ENCODE data around the gene UBL5.

- TF ChIP-seq, protein P1, sequence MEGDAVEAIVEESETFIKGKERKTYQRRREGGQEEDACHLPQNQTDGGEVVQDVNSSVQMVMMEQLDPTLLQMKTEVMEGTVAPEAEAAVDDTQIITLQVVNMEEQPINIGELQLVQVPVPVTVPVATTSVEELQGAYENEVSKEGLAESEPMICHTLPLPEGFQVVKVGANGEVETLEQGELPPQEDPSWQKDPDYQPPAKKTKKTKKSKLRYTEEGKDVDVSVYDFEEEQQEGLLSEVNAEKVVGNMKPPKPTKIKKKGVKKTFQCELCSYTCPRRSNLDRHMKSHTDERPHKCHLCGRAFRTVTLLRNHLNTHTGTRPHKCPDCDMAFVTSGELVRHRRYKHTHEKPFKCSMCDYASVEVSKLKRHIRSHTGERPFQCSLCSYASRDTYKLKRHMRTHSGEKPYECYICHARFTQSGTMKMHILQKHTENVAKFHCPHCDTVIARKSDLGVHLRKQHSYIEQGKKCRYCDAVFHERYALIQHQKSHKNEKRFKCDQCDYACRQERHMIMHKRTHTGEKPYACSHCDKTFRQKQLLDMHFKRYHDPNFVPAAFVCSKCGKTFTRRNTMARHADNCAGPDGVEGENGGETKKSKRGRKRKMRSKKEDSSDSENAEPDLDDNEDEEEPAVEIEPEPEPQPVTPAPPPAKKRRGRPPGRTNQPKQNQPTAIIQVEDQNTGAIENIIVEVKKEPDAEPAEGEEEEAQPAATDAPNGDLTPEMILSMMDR (IDR thresholded peaks at IDR 0.05; ENCODE audit: low read depth, low read length, missing input control), result no peak
- TF ChIP-seq FOXA1 (IDR thresholded peaks at IDR 0.05) (no peak), YY1 (IDR thresholded peaks at IDR 0.05) (no peak), RXRA (IDR thresholded peaks at IDR 0.05) (no peak), ATF3 (IDR thresholded peaks at IDR 0.05) (no peak), SP1 (IDR thresholded peaks at IDR 0.05) (no peak), TAF1 (conservative IDR thresholded peaks at IDR 0.05) (no peak)
- TF ChIP-seq, protein P2, sequence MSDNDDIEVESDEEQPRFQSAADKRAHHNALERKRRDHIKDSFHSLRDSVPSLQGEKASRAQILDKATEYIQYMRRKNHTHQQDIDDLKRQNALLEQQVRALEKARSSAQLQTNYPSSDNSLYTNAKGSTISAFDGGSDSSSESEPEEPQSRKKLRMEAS (IDR thresholded peaks at IDR 0.05), result no peak
Observed at GRCh38 chr19:9860407-9860806, 32.7 kb downstream of the UBL5 start.

Measured in liver (tissue), 3 donors.